Astrocyte (in vitro differentiated cells and primary cell): ENCODE results near the gene NRDC. TPM values are rescaled to one million over a fixed set of nuclear protein-coding genes. Genes with fewer than 3 reads are reported as not detected.

Source experiments
- DNase-seq: peaks from one replicate; pipeline ENCODE4 v3.0.0-alpha.2; 2010; ENCODE audit warnings: low read depth
- FAIRE-seq: peaks from 2 replicates; lab custom pipeline; 2011; peaks lifted over from hg19 to GRCh38; lab: Jason Lieb, UNC
- H2AFZ ChIP-seq: 2 replicates; pipeline ENCODE4 v1.6.0; 2012; ENCODE audit warnings: low read depth, low read length, inconsistent platforms
- H3K27ac ChIP-seq: 2 replicates; pipeline ENCODE4 v1.5.1; 2011; ENCODE audit warnings: low read depth, low read length, inconsistent platforms
- H3K27me3 ChIP-seq: 2 replicates; pipeline ENCODE4 v1.6.0; 2011; ENCODE audit warnings: low read length, inconsistent platforms; ENCODE audit not compliant: insufficient read depth
- H3K36me3 ChIP-seq: 2 replicates; pipeline ENCODE4 v1.5.1; 2011; ENCODE audit warnings: low read length, inconsistent platforms; ENCODE audit not compliant: insufficient read depth
- H3K4me1 ChIP-seq: 2 replicates; pipeline ENCODE4 v1.5.1; 2011; ENCODE audit warnings: low read length, inconsistent platforms; ENCODE audit not compliant: insufficient read depth
- H3K4me2 ChIP-seq: 2 replicates; pipeline ENCODE4 v1.6.0; 2012; ENCODE audit warnings: low read length, inconsistent platforms
- H3K4me3 ChIP-seq: 2 replicates; pipeline ENCODE4 v1.5.1; 2011; ENCODE audit warnings: low read depth, mild to moderate bottlenecking, low read length, inconsistent platforms; ENCODE audit not compliant: insufficient read depth
- H3K79me2 ChIP-seq: 2 replicates; pipeline ENCODE4 v1.6.0; 2012; ENCODE audit warnings: mild to moderate bottlenecking, low read length, inconsistent platforms; ENCODE audit not compliant: insufficient read depth
- H3K9ac ChIP-seq: 2 replicates; pipeline ENCODE4 v1.6.0; 2012; ENCODE audit warnings: mild to moderate bottlenecking, low read length, inconsistent platforms
- H3K9me3 ChIP-seq: 2 replicates; pipeline ENCODE4 v1.5.1; 2012; ENCODE audit warnings: low read depth, mild to moderate bottlenecking, low read length, inconsistent platforms; ENCODE audit not compliant: insufficient read depth
- H4K20me1 ChIP-seq: 2 replicates; pipeline ENCODE4 v1.6.0; 2012; ENCODE audit warnings: low read length, inconsistent platforms; ENCODE audit not compliant: insufficient read depth
- H3K27ac Mint-ChIP-seq: one replicate; pipeline ENCODE4 v1.8.0; 2021; ENCODE audit warnings: mild to moderate bottlenecking, mixed read lengths; ENCODE audit not compliant: unreplicated experiment
- H3K27me3 Mint-ChIP-seq: one replicate; pipeline ENCODE4 v1.8.0; 2021; ENCODE audit warnings: low read depth, mixed read lengths; ENCODE audit not compliant: unreplicated experiment
- H3K36me3 Mint-ChIP-seq: one replicate; pipeline ENCODE4 v1.8.0; 2021; ENCODE audit warnings: low read depth, mixed read lengths; ENCODE audit not compliant: unreplicated experiment
- H3K4me1 Mint-ChIP-seq: one replicate; pipeline ENCODE4 v1.8.0; 2021; ENCODE audit warnings: low read depth, mixed read lengths; ENCODE audit not compliant: unreplicated experiment
- H3K4me3 Mint-ChIP-seq: one replicate; pipeline ENCODE4 v1.8.0; 2021; ENCODE audit warnings: mild to moderate bottlenecking, moderate library complexity, mixed read lengths; ENCODE audit not compliant: unreplicated experiment
- H3K9me3 Mint-ChIP-seq: one replicate; pipeline ENCODE4 v1.8.0; 2021; ENCODE audit warnings: mild to moderate bottlenecking, mixed read lengths; ENCODE audit not compliant: unreplicated experiment
- EZH2 ChIP-seq: IDR thresholded peaks from 2 replicates; pipeline ENCODE4 v1.6.1; 2012; ENCODE audit warnings: mild to moderate bottlenecking, low read length, inconsistent platforms; ENCODE audit not compliant: insufficient read depth
- microRNA-seq: library from miRNA; unstranded; fragments of <30 nt; microRNA quantifications from one replicate; pipeline ENCODE4 v1.2.0, GENCODE V29; 2020
- total RNA-seq: library from RNA; stranded (reverse); gene quantifications from 2 replicates; pipeline ENCODE4 v1.2.1, GENCODE V29; 2021
- TF ChIP-seq, protein P1 (sequence below): IDR thresholded peaks from 2 replicates; pipeline ENCODE4 v1.5.1; 2011; ENCODE audit warnings: low read depth, mild to moderate bottlenecking, inconsistent platforms, low read length, moderate library complexity; ENCODE audit not compliant: insufficient read depth

The NRDC gene
- total RNA-seq, 1 donor from 2014 or later = 170 TPM

DNA sequence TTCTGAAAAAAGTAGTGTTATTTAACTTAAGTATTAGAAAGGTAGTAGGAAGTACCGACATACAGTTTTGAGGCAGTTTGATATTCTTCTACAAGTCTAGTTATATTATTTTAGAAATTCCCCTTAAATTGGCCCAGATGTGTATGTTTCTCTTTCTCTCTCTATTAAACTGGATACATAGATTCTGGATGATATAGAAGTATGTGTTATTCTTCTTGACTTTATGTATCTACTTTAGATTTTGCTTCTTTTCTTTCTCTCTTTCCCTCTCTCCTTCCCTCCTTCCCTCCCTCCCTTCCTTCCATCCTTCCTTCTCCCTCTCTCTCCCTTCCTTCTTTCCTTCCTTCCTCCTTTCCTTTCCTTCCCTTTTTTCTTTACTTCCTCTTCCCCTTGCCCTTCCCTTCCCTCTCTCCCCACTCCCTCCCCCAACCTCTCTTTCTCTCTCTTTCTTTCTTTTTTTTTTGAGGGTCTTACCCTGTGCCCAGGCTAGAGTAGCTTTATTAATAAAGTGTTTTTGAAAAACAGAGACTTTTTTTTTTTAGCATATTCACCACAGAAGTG is 137.3 kb downstream of the NRDC start:
- Histone ChIP-seq H4K20me1 (peaks cover 28% of the 10 kb centered on the region), H3K9me3 (no peaks in the 10 kb centered on the region), H2AFZ (no peak overlapping the region), H3K27me3 (no peaks in the 10 kb centered on the region), H3K79me2 (peaks cover 60% of the 10 kb centered on the region), H3K27ac (no peak overlapping the region), H3K36me3 (no peaks in the 10 kb centered on the region), H3K4me2 (no peak overlapping the region), H3K9ac (no peak overlapping the region), H3K4me3 (no peak overlapping the region), H3K4me1 (peaks cover 14% of the 10 kb centered on the region)
- H3K27ac Mint-ChIP-seq = no peak overlapping the region
- DNase-seq (no peak), FAIRE-seq (no peak)
- H3K27me3 Mint-ChIP-seq = no peaks in the 10 kb centered on the region
- peaks cover 27% of the 10 kb centered on the region for H3K4me1 Mint-ChIP-seq
- TF ChIP-seq, protein P1, sequence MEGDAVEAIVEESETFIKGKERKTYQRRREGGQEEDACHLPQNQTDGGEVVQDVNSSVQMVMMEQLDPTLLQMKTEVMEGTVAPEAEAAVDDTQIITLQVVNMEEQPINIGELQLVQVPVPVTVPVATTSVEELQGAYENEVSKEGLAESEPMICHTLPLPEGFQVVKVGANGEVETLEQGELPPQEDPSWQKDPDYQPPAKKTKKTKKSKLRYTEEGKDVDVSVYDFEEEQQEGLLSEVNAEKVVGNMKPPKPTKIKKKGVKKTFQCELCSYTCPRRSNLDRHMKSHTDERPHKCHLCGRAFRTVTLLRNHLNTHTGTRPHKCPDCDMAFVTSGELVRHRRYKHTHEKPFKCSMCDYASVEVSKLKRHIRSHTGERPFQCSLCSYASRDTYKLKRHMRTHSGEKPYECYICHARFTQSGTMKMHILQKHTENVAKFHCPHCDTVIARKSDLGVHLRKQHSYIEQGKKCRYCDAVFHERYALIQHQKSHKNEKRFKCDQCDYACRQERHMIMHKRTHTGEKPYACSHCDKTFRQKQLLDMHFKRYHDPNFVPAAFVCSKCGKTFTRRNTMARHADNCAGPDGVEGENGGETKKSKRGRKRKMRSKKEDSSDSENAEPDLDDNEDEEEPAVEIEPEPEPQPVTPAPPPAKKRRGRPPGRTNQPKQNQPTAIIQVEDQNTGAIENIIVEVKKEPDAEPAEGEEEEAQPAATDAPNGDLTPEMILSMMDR = no peak
- TF ChIP-seq EZH2 = no peak
- no peak overlapping the region for H3K4me3 Mint-ChIP-seq
- H3K9me3 Mint-ChIP-seq = no peaks in the 10 kb centered on the region
- peaks cover 3% of the 10 kb centered on the region for H3K36me3 Mint-ChIP-seq

DNA sequence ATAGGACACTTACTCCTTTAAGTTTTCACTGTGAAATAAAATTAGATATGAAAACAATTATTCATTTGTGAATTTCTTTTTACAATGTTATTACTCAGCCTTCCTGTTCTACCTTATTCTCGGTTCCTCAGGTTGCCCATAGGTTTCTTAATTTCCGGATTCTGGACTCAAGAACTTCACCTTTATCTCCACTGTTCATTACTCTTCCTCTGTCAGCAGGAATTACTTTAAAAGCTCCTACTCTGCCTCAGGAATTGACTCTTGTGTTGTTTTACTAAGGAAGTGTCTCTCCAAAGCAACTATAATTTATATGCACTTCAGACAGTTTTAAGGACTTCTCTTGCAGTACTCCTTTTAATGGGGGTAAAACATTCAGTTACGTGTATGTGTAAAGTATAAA is 137.9 kb downstream of the NRDC start:
- peaks cover 14% of the 10 kb centered on the region for H3K4me1 ChIP-seq

More for the DNA sequence above, 137.9 kb downstream of the NRDC start:
- Histone ChIP-seq H3K4me3 (no peak overlapping the region), H3K27me3 (no peaks in the 10 kb centered on the region), H3K4me2 (no peak overlapping the region), H3K79me2 (peaks cover 65% of the 10 kb centered on the region), H2AFZ (no peak overlapping the region), H4K20me1 (peaks cover 28% of the 10 kb centered on the region), H3K9me3 (no peaks in the 10 kb centered on the region), H3K27ac (no peak overlapping the region), H3K9ac (no peak overlapping the region), H3K36me3 (no peaks in the 10 kb centered on the region)
- no peak for TF ChIP-seq EZH2
- TF ChIP-seq, protein P1 = no peak
- Mint-ChIP-seq H3K4me1 (peaks cover 33% of the 10 kb centered on the region), H3K27ac (no peak overlapping the region), H3K4me3 (no peak overlapping the region), H3K27me3 (no peaks in the 10 kb centered on the region), H3K36me3 (peaks cover 3% of the 10 kb centered on the region), H3K9me3 (no peaks in the 10 kb centered on the region)
- DNase-seq (no peak), FAIRE-seq (no peak)

Small RNA genes lying within 50 kb of the gene (microRNA-seq; reads per million reads assigned to microRNA genes)
- gene MIR761 = not detected

Other genes starting within 250 kb of the NRDC start
- 40.0 and 49.2 TPM in 2 replicates for gene RAB3B, start 112.0 kb upstream of the NRDC start, total RNA-seq
- gene KTI12, start 155.1 kb upstream of the NRDC start, total RNA-seq = 8.6 and 9.5 TPM in 2 replicates
- 66.8 and 73.0 TPM in 2 replicates for gene TXNDC12, start 176.5 kb upstream of the NRDC start, total RNA-seq
- gene BTF3L4, start 177.6 kb upstream of the NRDC start, total RNA-seq = 47.1 and 51.5 TPM in 2 replicates